Caco-2 (cell line): ENCODE results near the gene ULBP1. TPM values are rescaled to one million over a fixed set of nuclear protein-coding genes. Genes with fewer than 3 reads are reported as not detected.

Experiments
- BruUV-seq: library from RNA; stranded (reverse); fragments of 400-500 nt; replicated peaks from 2 replicates; lab custom pipeline; 2021; lab: Mats Ljungman, UMichigan
- CTCF ChIA-PET: fragments of 300-600 bp; sonication (Branson Sonifier 250); formaldehyde crosslinking; loops from one replicate; lab custom pipeline; 2022; ENCODE audit warnings: antibody characterized with exemption; lab: Charles Lee
- POLR2A ChIA-PET: fragments of 300-600 bp; sonication (Branson Sonifier 250); formaldehyde crosslinking; loops from one replicate; lab custom pipeline; 2022; ENCODE audit warnings: antibody characterized with exemption; lab: Charles Lee
- DNase-seq, 2 experiments: peaks; one replicate each; pipeline versions ENCODE4 v3.0.0 to v3.0.0-alpha.2; 2020 to 2022
- H3K27me3 ChIP-seq: replicated peaks from 2 replicates; pipeline ENCODE4 v1.6.0; 2011; ENCODE audit warnings: low read length; ENCODE audit not compliant: control insufficient read depth, insufficient read depth
- H3K36me3 ChIP-seq: 2 replicates; pipeline ENCODE4 v1.5.1; 2011; ENCODE audit warnings: low read length; ENCODE audit not compliant: control insufficient read depth, insufficient read depth
- H3K4me1 ChIP-seq: fragments of 250-450 bp; sonication (Bioruptor Pico); 2 replicates; pipeline ENCODE4 v1.5.1; 2020; ENCODE audit warnings: mild to moderate bottlenecking
- H3K4me3 ChIP-seq: 2 replicates; pipeline ENCODE4 v1.5.1; 2011; ENCODE audit warnings: low read depth, mild to moderate bottlenecking, control low read depth, low read length
- H3K9me3 ChIP-seq: fragments of 250-450 bp; sonication (Bioruptor Pico); 2 replicates; pipeline ENCODE4 v1.5.1; 2020; ENCODE audit warnings: mild to moderate bottlenecking, moderate library complexity
- H3K27ac Mint-ChIP-seq: one replicate; pipeline ENCODE4 v1.8.0; 2022; ENCODE audit warnings: mixed read lengths; ENCODE audit not compliant: unreplicated experiment
- H3K27me3 Mint-ChIP-seq: one replicate; pipeline ENCODE4 v1.8.0; 2022; ENCODE audit warnings: mixed read lengths; ENCODE audit not compliant: insufficient read depth, unreplicated experiment
- H3K36me3 Mint-ChIP-seq: one replicate; pipeline ENCODE4 v1.8.0; 2022; ENCODE audit warnings: mild to moderate bottlenecking, mixed read lengths; ENCODE audit not compliant: insufficient read depth, unreplicated experiment
- H3K4me1 Mint-ChIP-seq: one replicate; pipeline ENCODE4 v1.8.0; 2022; ENCODE audit warnings: low read depth, mixed read lengths; ENCODE audit not compliant: unreplicated experiment
- H3K4me3 Mint-ChIP-seq: one replicate; pipeline ENCODE4 v1.8.0; 2022; ENCODE audit warnings: mild to moderate bottlenecking, moderate library complexity, mixed read lengths; ENCODE audit not compliant: unreplicated experiment
- H3K9me3 Mint-ChIP-seq: one replicate; pipeline ENCODE4 v1.8.0; 2022; ENCODE audit warnings: mixed read lengths; ENCODE audit not compliant: unreplicated experiment
- intact Hi-C: fragments of 100-400 bp; cut with micrococcal nuclease; formaldehyde crosslinking; loops from one replicate; pipeline ENCODE4 v1.10.0; 2022; ENCODE audit not compliant: unreplicated experiment
- total RNA-seq: library from RNA; stranded (reverse); gene quantifications from 2 replicates; pipeline ENCODE4 v1.2.3, GENCODE V29; 2022
- TF ChIP-seq, protein P1 (sequence below), 2 experiments: fragments of 200-600 bp in 1 of 2; IDR thresholded peaks; 1 replicate in 1 of 2; 2 replicates in 1 of 2; pipeline versions ENCODE4 v1.5.1 to v1.8.0; 2011 to 2022; ENCODE audit warnings: antibody characterized with exemption in 1 of 2, control low read depth in 1 of 2, inconsistent platforms in 1 of 2, low read depth in 1 of 2, low read length in 1 of 2, mild to moderate bottlenecking in 1 of 2, moderate library complexity in 1 of 2; ENCODE audit not compliant: insufficient read depth in 1 of 2, severe bottlenecking in 1 of 2, unreplicated experiment in 1 of 2

Gene ULBP1
- total RNA-seq, 1 experiment from 2014 or later, result 7.7 TPM

GRCh38 chr6:149984773-149985172, 21.0 kb downstream of the ULBP1 start:
- H3K4me3 ChIP-seq, result no peak overlapping the region
- H3K4me1 ChIP-seq, result no peaks in the 10 kb centered on the region; the same call in 1 of the 2 replicates
- no peak overlapping the region for H3K4me3 Mint-ChIP-seq
- H3K9me3 ChIP-seq, result no peaks in the 10 kb centered on the region
- peaks cover 4% of the 10 kb centered on the region for H3K27me3 ChIP-seq
- no peaks in the 10 kb centered on the region for H3K9me3 Mint-ChIP-seq
- TF ChIP-seq, protein P1, sequence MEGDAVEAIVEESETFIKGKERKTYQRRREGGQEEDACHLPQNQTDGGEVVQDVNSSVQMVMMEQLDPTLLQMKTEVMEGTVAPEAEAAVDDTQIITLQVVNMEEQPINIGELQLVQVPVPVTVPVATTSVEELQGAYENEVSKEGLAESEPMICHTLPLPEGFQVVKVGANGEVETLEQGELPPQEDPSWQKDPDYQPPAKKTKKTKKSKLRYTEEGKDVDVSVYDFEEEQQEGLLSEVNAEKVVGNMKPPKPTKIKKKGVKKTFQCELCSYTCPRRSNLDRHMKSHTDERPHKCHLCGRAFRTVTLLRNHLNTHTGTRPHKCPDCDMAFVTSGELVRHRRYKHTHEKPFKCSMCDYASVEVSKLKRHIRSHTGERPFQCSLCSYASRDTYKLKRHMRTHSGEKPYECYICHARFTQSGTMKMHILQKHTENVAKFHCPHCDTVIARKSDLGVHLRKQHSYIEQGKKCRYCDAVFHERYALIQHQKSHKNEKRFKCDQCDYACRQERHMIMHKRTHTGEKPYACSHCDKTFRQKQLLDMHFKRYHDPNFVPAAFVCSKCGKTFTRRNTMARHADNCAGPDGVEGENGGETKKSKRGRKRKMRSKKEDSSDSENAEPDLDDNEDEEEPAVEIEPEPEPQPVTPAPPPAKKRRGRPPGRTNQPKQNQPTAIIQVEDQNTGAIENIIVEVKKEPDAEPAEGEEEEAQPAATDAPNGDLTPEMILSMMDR (IDR thresholded peaks at IDR 0.05; ENCODE audit: insufficient read depth in 1 of 2, low read depth in 1 of 2, low read length in 1 of 2, severe bottlenecking in 1 of 2, unreplicated experiment in 1 of 2), result no peak
- no peak for DNase-seq
- intact Hi-C loops, result no loop called here
- peaks cover 33% of the 10 kb centered on the region for H3K27me3 Mint-ChIP-seq
- no peaks in the 10 kb centered on the region for H3K36me3 Mint-ChIP-seq
- H3K36me3 ChIP-seq, result no peaks in the 10 kb centered on the region
- peaks cover under 1% of the 10 kb centered on the region for H3K4me1 Mint-ChIP-seq
- BruUV-seq, result no TSS peak
- CTCF ChIA-PET, result no interaction called here
- no peak overlapping the region for H3K27ac Mint-ChIP-seq
- POLR2A ChIA-PET, result no interaction called here

DNA sequence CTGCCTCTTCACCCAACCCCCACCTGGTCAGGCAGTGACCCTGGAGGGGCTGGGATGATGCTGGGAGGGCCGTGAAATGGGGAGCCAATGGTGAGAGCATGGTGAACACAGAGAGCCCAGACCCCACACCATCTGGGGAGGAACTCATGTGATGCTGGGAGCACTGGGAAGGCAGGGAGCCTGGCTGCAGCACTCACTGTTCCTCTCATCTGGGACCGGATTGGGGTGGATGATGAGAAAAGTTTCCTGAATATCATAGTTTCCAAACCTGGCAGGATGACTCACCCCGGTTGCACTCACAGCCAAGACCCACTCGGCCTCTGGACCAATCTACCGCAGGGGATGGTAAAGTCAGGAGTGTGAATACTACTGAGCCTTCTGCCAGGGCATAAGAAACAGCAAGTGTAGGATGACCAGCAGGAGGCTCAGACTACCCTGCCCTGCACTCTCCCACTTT, 21.8 kb downstream of the ULBP1 start:
- no peaks in the 10 kb centered on the region for H3K9me3 Mint-ChIP-seq
- CTCF ChIA-PET, result no interaction called here
- H3K4me1 Mint-ChIP-seq, result peaks cover 8% of the 10 kb centered on the region
- POLR2A ChIA-PET, result no interaction called here
- no peaks in the 10 kb centered on the region for H3K9me3 ChIP-seq
- H3K27ac Mint-ChIP-seq, result no peak overlapping the region
- no peak for DNase-seq
- H3K4me1 ChIP-seq, result no peaks in the 10 kb centered on the region; the same call in 1 of the 2 replicates
- H3K27me3 Mint-ChIP-seq, result peaks cover 40% of the 10 kb centered on the region
- H3K4me3 Mint-ChIP-seq, result no peak overlapping the region
- no peaks in the 10 kb centered on the region for H3K36me3 Mint-ChIP-seq
- BruUV-seq, result no TSS peak
- H3K36me3 ChIP-seq, result no peaks in the 10 kb centered on the region
- no peak overlapping the region for H3K4me3 ChIP-seq
- peaks cover 8% of the 10 kb centered on the region for H3K27me3 ChIP-seq
- intact Hi-C loops, result no loop called here
- TF ChIP-seq, protein P1 (IDR thresholded peaks at IDR 0.05; ENCODE audit: insufficient read depth in 1 of 2, low read depth in 1 of 2, low read length in 1 of 2, severe bottlenecking in 1 of 2, unreplicated experiment in 1 of 2), result no peak

DNA sequence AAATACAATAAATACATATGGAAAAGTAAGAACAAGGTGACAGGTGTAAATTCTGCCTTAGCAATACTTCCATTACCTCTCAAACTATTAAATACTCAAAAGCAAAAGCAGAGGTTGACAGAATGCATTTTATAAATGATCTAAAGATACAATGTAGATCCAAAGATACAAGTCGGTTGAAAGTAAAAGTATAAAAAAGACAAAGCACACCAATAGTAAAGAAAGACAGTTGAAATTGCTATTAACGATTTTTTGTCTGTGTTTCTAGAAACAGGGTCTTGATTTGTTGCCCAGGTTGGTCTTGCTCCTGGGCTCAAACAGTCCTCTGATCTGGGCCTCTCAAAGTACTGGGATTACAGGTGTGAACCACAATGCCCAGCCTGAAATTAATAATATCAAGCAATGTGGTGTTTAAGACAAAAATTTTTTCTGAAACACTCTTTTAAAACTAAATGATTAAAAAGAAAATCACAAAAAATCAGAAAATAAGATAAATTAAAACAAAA, 23.9 kb downstream of the ULBP1 start:
- H3K27ac Mint-ChIP-seq, result no peak overlapping the region
- H3K4me1 ChIP-seq, result no peaks in the 10 kb centered on the region; the same call in 1 of the 2 replicates
- DNase-seq, result no peak
- CTCF ChIA-PET, result no interaction called here
- H3K27me3 Mint-ChIP-seq, result peaks cover 47% of the 10 kb centered on the region
- POLR2A ChIA-PET, result no interaction called here
- TF ChIP-seq, protein P1 (IDR thresholded peaks at IDR 0.05; ENCODE audit: insufficient read depth in 1 of 2, low read depth in 1 of 2, low read length in 1 of 2, severe bottlenecking in 1 of 2, unreplicated experiment in 1 of 2), result no peak
- no peak overlapping the region for H3K4me3 Mint-ChIP-seq
- H3K4me3 ChIP-seq, result no peak overlapping the region
- intact Hi-C loops, result no loop called here
- H3K4me1 Mint-ChIP-seq, result peaks cover 11% of the 10 kb centered on the region
- no TSS peak for BruUV-seq
- no peaks in the 10 kb centered on the region for H3K9me3 ChIP-seq
- no peaks in the 10 kb centered on the region for H3K36me3 ChIP-seq
- no peaks in the 10 kb centered on the region for H3K9me3 Mint-ChIP-seq
- H3K36me3 Mint-ChIP-seq, result no peaks in the 10 kb centered on the region
- H3K27me3 ChIP-seq, result peaks cover 13% of the 10 kb centered on the region
